Stimulated activated CD4-positive, alpha-beta T cell treated with anti-CD3 and anti-CD28 coated beads, TNF-alpha, amount 100 ng/mL, for 24 hours (primary cell): ENCODE data around the gene HSBP1.

Experiments
- DNase-seq, 3 experiments: peaks; one replicate each; pipeline ENCODE4 v3.0.0-alpha.2; 2020; ENCODE audit warnings: low read depth in 3 of 3

HSBP1 gene

DNA sequence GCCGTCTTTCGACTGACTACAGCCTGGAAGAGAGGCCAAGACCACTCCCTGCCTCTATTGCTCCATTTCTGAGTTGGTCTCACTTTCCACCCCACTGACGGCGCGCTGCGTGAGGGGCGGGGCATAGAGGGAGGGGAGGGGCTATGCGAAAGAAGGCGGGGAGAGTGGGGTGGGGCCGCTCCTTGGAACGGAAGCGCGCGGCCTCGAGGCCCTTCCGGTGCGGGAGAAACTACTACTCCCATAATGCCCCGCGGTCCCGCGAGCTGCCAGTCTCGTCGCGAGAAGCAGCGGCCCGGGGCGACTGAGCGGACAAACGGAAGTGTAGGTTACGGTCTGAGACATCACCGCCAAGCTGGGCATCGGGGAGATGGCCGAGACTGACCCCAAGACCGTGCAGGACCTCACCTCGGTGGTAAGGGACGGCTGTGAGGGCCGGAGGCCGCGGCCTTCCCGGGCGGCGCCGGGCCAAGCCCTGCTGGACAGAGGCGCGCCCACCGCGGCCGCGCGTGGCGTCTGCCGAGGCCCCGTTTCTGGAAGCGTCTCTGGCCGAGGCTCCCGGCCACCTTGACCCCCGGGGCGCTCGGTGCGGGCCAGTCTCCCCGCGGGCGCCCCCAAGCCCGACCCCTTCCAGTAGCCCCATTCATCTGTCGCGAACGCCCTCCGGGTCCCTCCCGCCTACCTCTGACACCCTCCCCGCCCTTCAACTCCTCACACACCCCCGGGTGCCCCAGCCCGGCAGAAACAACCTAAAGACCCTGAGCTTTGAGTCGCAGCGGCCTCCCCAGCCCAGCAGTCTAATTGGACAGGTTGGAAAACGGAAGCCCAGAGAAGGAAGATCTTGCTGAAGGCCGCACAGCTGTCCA is at the start of gene HSBP1:
Gene HSBP1, plus strand, starts transcription at position 269 of the 863 bp plus-strand sequence. Its CDS starts 99 bp downstream, at position 368.
- peak; percentile 89 to 93 (median 92) for DNase-seq

DNA sequence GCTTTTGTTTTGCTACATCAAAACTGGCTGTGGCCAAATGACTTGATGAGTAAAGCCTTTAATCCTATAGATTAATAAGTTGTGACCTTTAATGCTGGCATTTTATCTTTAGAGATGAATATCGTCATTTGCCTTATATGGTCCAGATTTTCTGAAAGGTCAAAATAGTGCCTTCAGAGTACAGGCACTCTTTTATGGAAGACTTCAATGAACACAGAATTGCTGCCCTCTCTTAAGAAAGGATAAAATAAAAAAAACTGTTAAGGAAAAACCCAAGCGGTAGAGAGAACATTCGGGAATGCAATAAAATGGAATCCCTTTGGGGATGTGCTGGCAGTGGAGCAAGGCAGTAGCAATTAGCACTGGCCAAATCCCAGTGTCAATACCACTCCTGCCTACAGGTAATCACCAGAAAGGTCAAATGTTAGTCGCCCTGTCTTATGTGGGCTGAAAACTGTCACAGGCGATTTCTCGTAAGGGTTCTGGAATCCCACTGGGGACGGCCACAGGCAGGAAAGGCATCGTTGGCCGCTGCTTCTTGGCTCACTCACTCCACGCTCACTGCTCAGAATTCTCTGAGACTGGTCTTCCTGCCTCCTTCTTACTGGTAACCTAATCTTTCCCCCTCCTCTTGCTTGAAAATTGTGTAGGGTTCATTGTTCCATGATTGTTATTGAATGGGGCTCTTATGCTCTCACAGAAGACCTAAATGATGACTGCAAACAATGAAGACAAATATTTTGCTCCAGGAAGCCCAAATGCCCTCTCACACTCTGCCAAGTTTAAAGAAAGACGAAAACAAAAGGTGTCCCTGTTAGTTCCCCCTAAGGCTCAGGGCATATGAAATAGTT is 45.4 kb upstream of the HSBP1 start:
- DNase-seq = no peak

DNA sequence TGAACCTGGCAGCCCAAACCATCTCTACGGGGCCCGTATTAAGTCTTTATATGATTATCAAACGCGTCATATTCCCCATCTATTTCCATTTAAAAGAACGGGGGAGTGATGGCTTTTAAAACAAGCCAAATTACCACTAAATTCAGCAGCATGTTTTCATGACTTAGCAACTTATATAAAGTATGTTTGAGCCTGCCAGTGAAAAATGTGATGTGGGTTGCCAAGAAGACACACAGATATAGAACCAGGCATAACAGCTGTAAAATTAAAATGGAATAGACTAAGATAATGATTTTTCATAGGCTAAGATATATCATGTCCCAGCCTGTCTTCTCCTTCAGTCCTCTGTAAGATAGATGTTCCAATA is 44.8 kb upstream of the HSBP1 start:
- DNase-seq = no peak

- DNase-seq = no peak
Observed at GRCh38 chr16:83768986-83769385, 38.8 kb upstream of the HSBP1 start.

DNA sequence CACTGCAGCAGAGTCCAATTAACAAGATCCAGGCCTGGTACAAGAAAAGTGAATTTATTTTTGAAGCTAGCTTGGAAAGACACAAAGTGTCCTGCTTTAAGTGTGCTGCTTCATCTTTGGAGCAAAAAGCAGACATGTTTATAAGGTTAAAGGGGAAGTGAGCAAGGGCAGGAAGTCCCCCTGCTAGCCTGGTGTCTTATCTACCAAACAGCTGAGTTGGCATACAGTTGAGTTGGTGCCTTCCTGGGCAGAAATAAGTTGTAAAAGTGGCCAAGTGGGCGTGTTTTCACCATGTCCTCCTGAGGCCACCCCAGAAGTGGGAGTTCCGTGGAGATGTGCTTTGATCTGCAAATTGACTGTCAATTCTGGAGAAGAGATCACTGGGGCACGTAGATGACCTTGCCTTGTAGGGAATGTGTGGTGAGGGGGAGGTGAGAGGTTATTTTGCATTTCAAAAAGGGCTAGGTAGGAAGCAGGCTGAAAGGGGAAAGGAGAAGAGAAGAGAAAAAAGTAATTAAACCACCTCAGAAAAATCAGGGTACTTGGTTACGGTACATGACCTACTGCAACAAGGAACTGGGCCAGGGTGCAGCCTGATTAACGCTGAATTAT is 38.3 kb upstream of the HSBP1 start:
- DNase-seq = no peak

DNA sequence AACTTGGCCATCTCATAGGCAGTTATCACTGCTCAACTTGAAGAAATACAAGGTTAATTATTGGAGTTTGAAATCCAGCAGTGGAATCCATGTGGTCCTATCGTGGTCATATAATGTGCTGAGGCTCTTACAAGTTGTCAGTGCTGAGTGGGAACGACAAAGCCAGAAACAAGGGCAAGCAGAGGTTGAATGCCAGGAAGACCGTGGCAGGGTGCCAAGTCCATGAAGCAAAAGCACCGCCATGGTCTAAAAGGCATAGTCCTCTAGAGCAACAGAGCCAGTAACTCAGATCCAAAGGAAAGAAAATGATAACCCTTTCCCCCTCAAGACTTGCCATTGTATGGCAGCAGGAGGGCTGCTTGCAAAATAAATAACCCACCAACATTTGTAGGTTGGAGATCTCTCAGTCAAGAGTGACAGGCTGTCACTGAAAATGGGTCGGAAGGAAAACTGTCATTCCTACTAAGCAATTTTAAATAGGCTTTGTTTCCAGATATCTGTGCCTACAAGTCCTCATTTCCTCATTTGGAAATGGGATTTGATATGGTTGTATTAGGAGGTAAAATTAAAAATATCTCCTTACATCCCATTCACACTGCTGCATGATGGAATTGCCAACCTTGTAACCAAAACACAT is 36.4 kb upstream of the HSBP1 start:
- DNase-seq = no peak

- DNase-seq = no peak
Observed at GRCh38 chr16:83772806-83773205, 35.0 kb upstream of the HSBP1 start.

DNA sequence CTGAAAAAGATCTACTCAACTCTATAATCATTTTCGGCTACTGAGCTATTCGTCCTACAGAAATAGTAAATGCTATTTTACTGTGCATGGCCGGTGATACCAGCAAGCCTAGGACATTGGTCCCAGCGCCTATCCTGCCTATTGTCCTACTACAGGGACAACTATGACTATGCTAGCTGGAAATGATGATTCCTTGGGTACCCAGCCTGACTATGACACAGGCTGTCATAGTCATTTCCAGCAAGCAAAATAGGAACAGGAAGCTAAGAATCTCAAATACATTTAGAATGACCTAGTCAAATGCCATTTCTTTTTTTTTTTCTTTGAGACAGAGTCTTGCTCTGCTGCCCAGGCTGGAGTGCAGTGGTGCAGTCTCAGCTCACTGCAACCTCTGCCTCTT is 33.7 kb upstream of the HSBP1 start:
- DNase-seq = no peak

DNA sequence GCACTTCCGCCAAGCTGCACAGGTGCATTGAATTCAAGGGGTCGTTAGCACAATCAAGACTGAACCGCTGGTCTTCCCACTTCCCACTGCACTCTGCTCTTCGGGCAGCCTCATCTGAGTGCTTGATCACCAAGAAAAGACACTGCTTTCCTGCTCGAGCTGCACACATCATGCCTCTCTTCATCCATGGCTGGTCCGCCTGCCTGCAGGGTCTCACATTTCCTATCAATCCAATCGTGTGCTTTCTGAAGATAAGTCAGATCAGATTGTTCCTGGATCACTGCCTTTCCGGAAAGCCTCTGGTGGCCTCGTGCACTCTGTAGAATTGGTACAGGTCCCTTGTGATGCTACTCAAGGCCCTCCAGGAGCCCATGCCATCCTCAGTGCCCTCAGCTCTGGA is 30.8 kb upstream of the HSBP1 start:
- no peak for DNase-seq

DNA sequence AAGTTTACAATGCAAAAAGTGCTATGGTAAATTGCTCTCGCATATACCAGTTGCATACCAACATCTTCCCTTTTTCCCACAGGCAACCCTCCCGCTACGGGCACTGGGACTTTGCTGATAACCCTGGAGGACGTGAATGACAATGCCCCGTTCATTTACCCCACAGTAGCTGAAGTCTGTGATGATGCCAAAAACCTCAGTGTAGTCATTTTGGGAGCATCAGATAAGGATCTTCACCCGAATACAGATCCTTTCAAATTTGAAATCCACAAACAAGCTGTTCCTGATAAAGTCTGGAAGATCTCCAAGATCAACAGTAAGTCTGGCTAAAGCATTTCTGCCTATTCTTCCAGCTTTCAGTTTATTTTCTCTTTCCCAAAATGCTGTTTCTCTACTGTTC is 27.9 kb upstream of the HSBP1 start:
- DNase-seq = no peak

GRCh38 chr16:83785455-83785854 is 22.3 kb upstream of the HSBP1 start:
- DNase-seq = no peak

- no peak for DNase-seq
Observed at GRCh38 chr16:83789642-83790401, 18.0 kb upstream of the HSBP1 start.

- DNase-seq = no peak
Observed at GRCh38 chr16:83791916-83792315, 15.9 kb upstream of the HSBP1 start.

DNA sequence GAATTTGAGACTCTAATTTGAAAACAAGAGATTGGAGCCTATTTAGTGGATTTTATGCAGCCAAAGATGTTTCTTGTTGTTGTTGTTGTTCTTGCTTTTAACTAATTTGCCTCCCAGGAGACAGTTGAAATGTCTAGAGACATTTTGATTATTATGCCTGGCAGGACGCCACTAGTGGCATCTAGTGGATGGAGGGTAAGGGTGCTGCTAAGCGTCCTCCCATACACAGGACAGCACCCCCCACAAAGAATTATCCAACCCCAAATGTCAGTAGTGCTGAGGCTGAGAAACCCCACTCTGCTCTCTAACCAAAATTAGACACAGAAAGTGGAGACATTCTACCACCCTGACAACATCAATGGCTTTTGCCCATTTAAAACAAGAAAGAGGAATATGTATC is 15.4 kb upstream of the HSBP1 start:
- no peak for DNase-seq

GRCh38 chr16:83793179-83793578 is 14.6 kb upstream of the HSBP1 start:
- DNase-seq = no peak

- DNase-seq = no peak
Observed at GRCh38 chr16:83794860-83795554, 12.8 kb upstream of the HSBP1 start.

DNA sequence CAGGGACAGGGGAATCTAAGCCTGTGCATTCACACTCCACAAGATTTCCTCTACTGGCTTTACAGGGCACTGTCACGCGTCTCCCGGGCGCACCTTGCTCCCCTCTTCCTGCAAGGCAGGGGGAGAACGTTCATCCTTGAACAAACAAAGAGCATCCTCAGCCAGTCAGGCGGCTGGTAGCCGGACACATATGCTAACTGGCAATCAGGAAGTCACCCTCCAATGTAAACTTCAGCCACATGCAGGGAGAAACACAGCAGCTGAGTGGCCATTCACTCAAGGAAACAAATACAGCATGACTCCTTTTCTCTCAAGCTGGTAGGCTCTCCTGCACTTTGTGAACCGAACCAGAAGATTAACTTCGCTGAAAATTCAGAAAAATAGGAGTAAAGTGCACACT is 10.8 kb upstream of the HSBP1 start:
- DNase-seq = no peak

GRCh38 chr16:83799336-83799735 is 8.4 kb upstream of the HSBP1 start:
- no peak for DNase-seq

- DNase-seq = no peak
Observed at GRCh38 chr16:83802135-83802534, 5.6 kb upstream of the HSBP1 start.

- DNase-seq = no peak
Observed at GRCh38 chr16:83802554-83803205, 5.1 kb upstream of the HSBP1 start.
